Measurements from ENCODE around the gene RASSF5.

The RASSF5 gene

DNA sequence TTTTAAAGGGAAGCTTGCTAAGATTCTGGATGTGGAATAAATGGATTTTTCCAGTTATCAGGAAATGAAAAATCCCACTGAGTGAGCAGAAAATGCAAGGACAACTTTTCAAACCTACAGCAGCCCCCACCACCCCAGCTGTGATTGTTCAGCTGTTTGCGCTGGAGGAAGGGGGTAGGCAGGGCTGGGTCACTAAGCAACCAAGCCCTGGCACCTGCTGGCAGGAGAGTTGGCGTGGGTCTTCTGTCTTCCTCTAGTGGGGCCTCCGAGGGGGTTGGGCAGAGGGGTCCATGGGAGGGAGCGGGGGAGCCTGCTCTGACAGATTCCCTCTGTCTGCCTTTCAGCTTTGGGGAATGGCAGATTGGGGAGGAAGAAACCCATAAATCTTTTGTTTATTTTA lies 59.7 kb downstream of the RASSF5 start:
- TF ChIP-seq, protein P1, sequence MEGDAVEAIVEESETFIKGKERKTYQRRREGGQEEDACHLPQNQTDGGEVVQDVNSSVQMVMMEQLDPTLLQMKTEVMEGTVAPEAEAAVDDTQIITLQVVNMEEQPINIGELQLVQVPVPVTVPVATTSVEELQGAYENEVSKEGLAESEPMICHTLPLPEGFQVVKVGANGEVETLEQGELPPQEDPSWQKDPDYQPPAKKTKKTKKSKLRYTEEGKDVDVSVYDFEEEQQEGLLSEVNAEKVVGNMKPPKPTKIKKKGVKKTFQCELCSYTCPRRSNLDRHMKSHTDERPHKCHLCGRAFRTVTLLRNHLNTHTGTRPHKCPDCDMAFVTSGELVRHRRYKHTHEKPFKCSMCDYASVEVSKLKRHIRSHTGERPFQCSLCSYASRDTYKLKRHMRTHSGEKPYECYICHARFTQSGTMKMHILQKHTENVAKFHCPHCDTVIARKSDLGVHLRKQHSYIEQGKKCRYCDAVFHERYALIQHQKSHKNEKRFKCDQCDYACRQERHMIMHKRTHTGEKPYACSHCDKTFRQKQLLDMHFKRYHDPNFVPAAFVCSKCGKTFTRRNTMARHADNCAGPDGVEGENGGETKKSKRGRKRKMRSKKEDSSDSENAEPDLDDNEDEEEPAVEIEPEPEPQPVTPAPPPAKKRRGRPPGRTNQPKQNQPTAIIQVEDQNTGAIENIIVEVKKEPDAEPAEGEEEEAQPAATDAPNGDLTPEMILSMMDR (IDR thresholded peaks at IDR 0.05; ENCODE audit: insufficient read depth, low read length, missing control alignments), result no peak
- no peak for DNase-seq (ENCODE audit: low read depth, low spot score)
- ChIA-PET POLR2A (no interaction called here), CTCF (interaction anchor here (0.9 to 6.4 kb wide), 7 partner anchors 12 to 87 kb away, joined by 3 to 54 read pairs (median 6); partner anchors contain the start of gene EIF2D)
- no peak overlapping the region for H3K4me3 ChIP-seq (ENCODE audit: low read depth, low read length)

GRCh38 chr1:206568256-206568655 lies 60.9 kb downstream of the RASSF5 start:
- DNase-seq (ENCODE audit: low read depth, low spot score), result no peak
- POLR2A ChIA-PET, result no interaction called here
- TF ChIP-seq, protein P1 (IDR thresholded peaks at IDR 0.05; ENCODE audit: insufficient read depth, low read length, missing control alignments), result no peak
- CTCF ChIA-PET, result interaction anchor here (0.8 to 1.8 kb wide), 10 partner anchors 8 to 92 kb away, joined by 3 to 17 read pairs (median 4); no protein-coding TSS in a partner anchor
- no peak overlapping the region for H3K4me3 ChIP-seq (ENCODE audit: low read depth, low read length)

- TF ChIP-seq, protein P1 (IDR thresholded peaks at IDR 0.05; ENCODE audit: insufficient read depth, low read length, missing control alignments), result no peak
- no peak overlapping the region for H3K4me3 ChIP-seq (ENCODE audit: low read depth, low read length)
- POLR2A ChIA-PET, result no interaction called here
- CTCF ChIA-PET, result interaction anchor here (0.8 to 1.8 kb wide), 11 partner anchors 9 to 93 kb away, joined by 3 to 17 read pairs (median 3); no protein-coding TSS in a partner anchor
- no peak for DNase-seq (ENCODE audit: low read depth, low spot score)
Measured at GRCh38 chr1:206568779-206569352, 61.5 kb downstream of the RASSF5 start.

DNA sequence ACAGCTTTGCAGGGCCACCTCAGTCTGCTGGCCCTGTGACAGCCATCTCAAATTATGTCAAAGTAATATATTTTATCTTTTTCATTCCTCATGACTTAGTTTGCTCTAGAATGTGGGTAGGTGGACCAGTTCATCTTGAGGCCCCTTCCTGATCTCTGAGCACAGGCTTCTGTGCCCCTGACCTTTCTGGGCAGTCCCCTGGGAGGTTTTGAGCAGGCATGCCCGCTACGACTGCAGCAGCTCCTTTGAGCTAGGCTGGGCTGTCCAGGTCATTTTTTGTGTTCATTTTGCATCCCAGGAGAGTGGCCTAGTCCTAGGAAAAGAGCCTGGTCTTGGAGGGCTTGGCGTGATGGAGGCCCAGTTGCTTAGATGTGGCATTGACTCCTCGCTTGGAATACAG lies 62.2 kb downstream of the RASSF5 start:
- ChIA-PET CTCF (interaction anchor here (0.8 to 1.4 kb wide), 5 partner anchors 8 to 79 kb away, joined by 3 to 5 read pairs (median 3); no protein-coding TSS in a partner anchor), POLR2A (no interaction called here)
- TF ChIP-seq, protein P1 (IDR thresholded peaks at IDR 0.05; ENCODE audit: insufficient read depth, low read length, missing control alignments), result no peak
- no peak overlapping the region for H3K4me3 ChIP-seq (ENCODE audit: low read depth, low read length)
- DNase-seq (ENCODE audit: low read depth, low spot score), result no peak

DNA sequence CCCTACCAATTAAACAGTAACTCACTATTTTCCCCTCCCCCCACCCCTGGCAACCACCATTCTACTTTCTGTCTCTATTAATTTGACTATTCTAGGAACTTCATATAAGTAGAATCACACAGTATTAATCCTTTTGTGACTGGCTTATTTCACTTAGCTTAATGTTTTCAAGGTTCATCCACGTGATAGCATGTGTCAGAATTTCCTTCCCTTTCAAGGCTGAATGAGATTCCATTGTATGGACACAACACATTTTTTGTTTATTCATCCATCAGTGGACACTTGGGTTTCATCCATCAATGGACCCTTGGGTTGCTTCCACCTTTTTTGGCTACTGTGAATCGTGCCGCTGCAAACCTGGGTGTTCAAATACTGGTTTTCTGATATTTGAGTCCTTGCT lies 63.2 kb downstream of the RASSF5 start:
- POLR2A ChIA-PET, result no interaction called here

DNA sequence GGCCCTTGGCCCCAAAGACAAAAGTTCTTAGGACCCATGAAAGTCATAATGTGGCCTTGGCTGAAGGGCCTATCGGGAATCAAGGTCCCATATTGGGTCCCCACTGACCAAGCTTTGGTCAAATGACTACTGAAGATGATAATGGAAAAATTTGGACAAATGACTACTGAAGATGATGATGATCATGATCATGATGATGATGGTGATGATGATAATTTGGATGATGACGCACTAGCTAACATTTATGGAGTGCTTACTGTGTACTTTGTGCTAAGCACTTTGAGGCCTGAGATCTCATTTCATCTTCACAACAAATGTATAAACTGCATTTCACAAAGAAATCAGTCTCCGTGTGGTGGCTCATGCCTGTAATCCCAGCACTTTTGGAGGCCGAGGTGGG lies 65.5 kb downstream of the RASSF5 start:
- ChIA-PET POLR2A (no interaction called here), CTCF (interaction anchor here (0.9 to 16.6 kb wide), 5 partner anchors 9 to 66 kb away, joined by 3 to 215 read pairs (median 3); no protein-coding TSS in a partner anchor)
- TF ChIP-seq, protein P1 (IDR thresholded peaks at IDR 0.05; ENCODE audit: insufficient read depth, low read length, missing control alignments), result no peak
- no peak for DNase-seq (ENCODE audit: low read depth, low spot score)
- H3K4me3 ChIP-seq (ENCODE audit: low read depth, low read length), result no peak overlapping the region

More for the DNA sequence above, 63.2 kb downstream of the RASSF5 start:
- H3K4me3 ChIP-seq (ENCODE audit: low read depth, low read length), result no peak overlapping the region
- DNase-seq (ENCODE audit: low read depth, low spot score), result no peak
- TF ChIP-seq, protein P1 (IDR thresholded peaks at IDR 0.05; ENCODE audit: insufficient read depth, low read length, missing control alignments), result no peak
- CTCF ChIA-PET, result interaction anchor here (1.0 to 8.9 kb wide), 2 partner anchors 16 to 36 kb away, joined by 4 to 90 read pairs; no protein-coding TSS in a partner anchor

Measured in AG04449 (cell line).